Aorta (tissue), 5 donors: Measurements from ENCODE around the gene ONECUT1. TPM values are rescaled to one million over a fixed set of nuclear protein-coding genes. Genes with fewer than 3 reads are reported as not detected.
"Not testable (repeated sequence)": the region's sequence is repeated elsewhere in the genome, so short reads cannot be mapped to it uniquely, and the experiment has no call there.

Source experiments
- ATAC-seq: fragments of 200-7000 bp; cut with Tn5 transposase; one replicate; pipeline ENCODE4 v1.9.1; 2022; ENCODE audit warnings: moderate library complexity; ENCODE audit not compliant: low FRiP score
- DNase-seq, 2 donors: peaks; one replicate each; pipeline ENCODE4 v3.0.0-alpha.2; 2020
- H3K27ac ChIP-seq, 2 donors: one replicate each; pipeline ENCODE4 v1.5.1; 2013; ENCODE audit warnings: low read length in 2 of 2, mild to moderate bottlenecking in 2 of 2, moderate library complexity in 2 of 2, control low read depth in 1 of 2, inconsistent platforms in 1 of 2, low read depth in 1 of 2
- H3K27me3 ChIP-seq, 2 donors: one replicate each; pipeline ENCODE4 v1.6.1; 2013; ENCODE audit warnings: control low read depth in 1 of 2, low read length in 1 of 2, mild to moderate bottlenecking in 1 of 2, moderate library complexity in 1 of 2; ENCODE audit not compliant: insufficient read depth in 2 of 2, control insufficient read depth in 1 of 2
- H3K36me3 ChIP-seq, 2 donors: one replicate each; pipeline ENCODE4 v1.6.1; 2013; ENCODE audit warnings: control low read depth in 1 of 2, low read length in 1 of 2, mild to moderate bottlenecking in 1 of 2; ENCODE audit not compliant: insufficient read depth in 2 of 2, control insufficient read depth in 1 of 2
- H3K4me1 ChIP-seq, 2 donors: one replicate each; pipeline ENCODE4 v1.6.1; 2013; ENCODE audit warnings: low read length in 2 of 2, control low read depth in 1 of 2, mild to moderate bottlenecking in 1 of 2, moderate library complexity in 1 of 2; ENCODE audit not compliant: insufficient read depth in 2 of 2, control insufficient read depth in 1 of 2
- H3K4me3 ChIP-seq, 2 donors: one replicate each; pipeline ENCODE4 v1.5.1; 2013; ENCODE audit warnings: low read length in 2 of 2, control low read depth in 1 of 2, mild to moderate bottlenecking in 1 of 2
- H3K9me3 ChIP-seq: one replicate; pipeline ENCODE4 v1.6.1; 2013; ENCODE audit warnings: mild to moderate bottlenecking, low read length; ENCODE audit not compliant: control insufficient read depth
- WGBS, 2 donors: extraction: QIAGEN DNeasy Blood & Tissue Kit; methylation state at CpG; one replicate each; pipeline ENCODE4 v1.1.7; 2013; 5-methylcytosine and 5-hydroxymethylcytosine counted together
- intact Hi-C, 2 donors: fragments of 100-400 bp; cut with DNase I; formaldehyde crosslinking; loops; one replicate each; pipeline versions ENCODE4 v1.14.2 to v1.15.0; 2022
- long read RNA-seq, 2 donors: library from polyadenylated mRNA; unstranded; transcript quantifications; one replicate each; pipeline ENCODE4 v2.0.0, GENCODE V29; 2020 to 2021
- polyA plus RNA-seq, 2 donors: library from polyadenylated mRNA; stranded (reverse); fragments of 200-250 nt; gene quantifications; one replicate each; pipeline ENCODE4 v1.2.3, GENCODE V29; 2013
- total RNA-seq, 2 donors: library from RNA; stranded (reverse); fragmentation: NEBNext Ultra II Directional; extraction: Animal tissue kit (Norgen Biotek cat#: 25700); gene quantifications; one replicate each; pipeline ENCODE4 v1.2.1, GENCODE V29; 2021
- donor health status: healthy with polysubstance abuse.
- donor health status: Bipolar disorder and iron deficiency.
- donor health status: DM: no; HTN: no; CAD: no.
- donor health status: DM: no; HTN: no; CAD: no.
- donor health status: DM: yes; HTN: yes; CAD: no.

Gene ONECUT1
- total RNA-seq (not detected), polyA plus RNA-seq (not detected)
- long read RNA-seq, donor 1: 0 reads
- long read RNA-seq, donor 2: 0 reads

GRCh38 chr15:52790169-52790708 lies at the start of gene ONECUT1:
Gene ONECUT1 (minus strand): TSS chr15:52790336. CDS start chr15:52789884, 452 bp downstream.
- Histone ChIP-seq H3K4me1 (no peaks in the 10 kb centered on the region), H3K27ac (no peak within 1 kb of the TSS), H3K36me3 (no peaks in the 10 kb centered on the region), H3K9me3 (no peaks in the 10 kb centered on the region), H3K27me3 (no peaks in the 10 kb centered on the region), H3K4me3 (peak within 1 kb of the TSS; percentile 36 to 46)
- ATAC-seq (peak; percentile 42), DNase-seq (peak in 1 of 2 donors; percentile 86)
- intact Hi-C loops: no loop called here
- WGBS, 2 donors: 0% methylated on average over 64 of the region's 64 CpGs

DNA sequence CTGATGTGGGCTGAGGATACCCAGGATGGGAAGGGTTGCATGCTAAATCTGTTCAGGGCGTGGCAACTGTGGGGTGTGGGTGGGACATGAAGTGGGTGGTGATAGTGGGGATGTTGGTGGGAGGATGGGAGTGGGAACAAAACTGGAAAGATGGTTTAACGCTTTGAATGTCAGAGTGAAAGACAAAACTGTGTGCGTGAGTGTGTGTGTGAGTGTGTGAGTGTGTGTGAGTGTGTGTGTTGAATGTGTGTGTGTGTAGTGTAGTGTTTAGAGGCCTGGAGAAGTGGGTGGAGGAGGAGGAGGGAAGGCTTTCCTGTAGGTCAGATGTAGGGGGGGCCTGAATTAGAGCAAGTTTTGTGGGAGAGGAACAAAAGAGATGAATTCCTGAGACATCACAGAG lies 44.2 kb upstream of the ONECUT1 start:
- ATAC-seq (no peak), DNase-seq (no peak)
- Histone ChIP-seq H3K36me3 (no peaks in the 10 kb centered on the region), H3K27ac (no peak overlapping the region), H3K4me3 (no peak overlapping the region), H3K9me3 (peaks cover 1% of the 10 kb centered on the region), H3K27me3 (peaks cover 0 to 2% of the 10 kb centered on the region in 2 donors), H3K4me1 (no peaks in the 10 kb centered on the region)
- intact Hi-C loops: no loop called here
- 66 to 70% methylated on average over 3 of the region's 3 CpGs for WGBS, 2 donors

DNA sequence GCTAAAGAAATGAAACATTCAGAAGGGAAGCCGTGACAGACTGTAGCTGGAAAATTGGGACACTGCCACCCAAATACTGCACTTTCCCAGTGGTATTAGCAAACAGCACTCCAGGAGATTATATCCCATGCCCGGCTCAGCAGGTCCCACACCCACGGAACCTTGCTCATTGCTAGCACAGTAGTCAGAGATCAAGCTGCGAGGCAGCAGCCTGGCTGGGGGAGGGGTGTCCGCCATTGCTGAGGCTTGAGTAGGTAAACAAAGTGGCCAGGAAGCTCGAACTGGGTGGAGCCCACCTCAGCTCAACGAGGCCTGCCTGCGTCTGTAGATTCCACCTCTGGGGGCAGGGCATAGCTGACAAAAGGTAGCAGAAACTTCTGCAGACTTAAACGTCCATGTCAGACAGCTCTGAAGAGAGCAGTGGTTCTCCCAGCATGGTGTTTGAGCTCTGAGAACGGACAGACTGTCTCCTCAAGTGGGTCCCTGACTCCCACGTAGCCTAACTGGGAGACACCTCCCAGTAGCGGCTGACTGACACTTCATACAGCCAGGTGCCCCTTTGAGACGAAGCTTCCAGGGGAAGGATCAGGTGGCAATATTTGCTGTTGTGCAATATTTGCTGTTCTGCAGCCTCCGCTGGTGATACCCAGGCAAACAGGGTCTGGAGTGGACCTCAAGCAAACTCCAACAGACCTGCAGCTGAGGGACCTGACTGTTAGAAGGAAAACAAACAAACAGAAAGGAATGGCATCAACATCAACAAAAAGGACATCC lies 34.2 kb upstream of the ONECUT1 start:
- intact Hi-C loops, H3K36me3 ChIP-seq, H3K4me3 ChIP-seq, H3K27me3 ChIP-seq, H3K4me1 ChIP-seq, DNase-seq, H3K9me3 ChIP-seq, ATAC-seq, H3K27ac ChIP-seq: not testable (repeated sequence)
- 77 to 79% methylated on average over 14 of the region's 14 CpGs for WGBS, 2 donors

DNA sequence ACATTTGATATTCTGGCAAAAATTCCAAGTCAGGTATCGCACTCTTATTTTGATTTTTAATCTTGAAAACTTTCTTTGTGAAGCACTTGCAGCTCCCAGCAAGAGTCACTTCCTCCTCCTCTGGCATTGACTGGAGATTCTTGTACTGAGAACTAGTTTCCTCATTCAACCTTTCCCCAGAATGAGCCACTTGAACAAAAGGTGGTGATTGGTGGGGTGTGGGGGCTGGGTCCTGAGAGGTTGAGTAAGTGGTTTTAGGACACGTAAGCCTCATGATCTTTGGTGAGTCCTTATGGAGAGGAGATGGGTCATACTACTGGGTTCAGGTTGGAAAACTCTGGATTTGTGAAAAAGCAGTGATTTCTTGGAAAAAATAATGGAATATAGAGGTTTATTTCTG lies 32.3 kb upstream of the ONECUT1 start:
- H3K27ac ChIP-seq: no peak overlapping the region
- intact Hi-C loops: no loop called here
- ATAC-seq (no peak), DNase-seq (no peak)
- no peaks in the 10 kb centered on the region for H3K36me3 ChIP-seq
- H3K4me1 ChIP-seq: no peaks in the 10 kb centered on the region
- no peaks in the 10 kb centered on the region for H3K27me3 ChIP-seq
- peaks cover 1% of the 10 kb centered on the region for H3K9me3 ChIP-seq
- no peak overlapping the region for H3K4me3 ChIP-seq
- WGBS, 2 donors: 68 to 69% methylated on average over 2 of the region's 2 CpGs

GRCh38 chr15:52819253-52819652 lies 29.1 kb upstream of the ONECUT1 start:
- no peaks in the 10 kb centered on the region for H3K4me1 ChIP-seq
- ATAC-seq (no peak), DNase-seq (no peak)
- no peaks in the 10 kb centered on the region for H3K36me3 ChIP-seq
- peaks cover 1% of the 10 kb centered on the region for H3K9me3 ChIP-seq
- intact Hi-C loops: no loop called here
- WGBS, 2 donors: 73 to 75% methylated on average over 4 of the region's 4 CpGs
- no peaks in the 10 kb centered on the region for H3K27me3 ChIP-seq
- no peak overlapping the region for H3K27ac ChIP-seq
- H3K4me3 ChIP-seq: no peak overlapping the region

GRCh38 chr15:52815899-52816298 lies 25.8 kb upstream of the ONECUT1 start:
- H3K27me3 ChIP-seq, H3K9me3 ChIP-seq, ATAC-seq, H3K27ac ChIP-seq, DNase-seq, intact Hi-C loops, H3K4me1 ChIP-seq, H3K36me3 ChIP-seq, H3K4me3 ChIP-seq: not testable (repeated sequence)
- 50% methylated on average over 1 of the region's 1 CpG; no CpG with 5 or more reads in 1 of the 2 donors for WGBS, 2 donors

DNA sequence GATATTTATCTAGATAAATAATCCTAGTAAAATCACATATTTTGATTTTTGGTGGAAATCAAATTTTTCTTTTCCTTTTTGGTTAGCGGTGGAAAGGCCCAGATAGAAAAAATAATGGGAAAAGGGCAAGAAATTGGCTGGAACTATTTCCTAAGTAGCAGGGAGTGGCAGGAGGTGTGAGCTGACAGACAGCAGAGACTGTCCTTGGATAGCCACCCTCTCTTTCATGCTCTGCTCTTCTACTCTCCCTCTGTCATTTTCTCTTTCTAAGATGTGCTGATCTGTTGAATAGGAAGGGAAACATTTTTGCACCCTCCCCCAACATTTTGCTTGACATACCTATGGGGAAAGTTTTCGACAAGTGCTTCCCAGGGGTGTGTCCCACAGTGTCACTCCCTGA lies 18.9 kb upstream of the ONECUT1 start:
- intact Hi-C loops: no loop called here
- Histone ChIP-seq H3K27ac (no peak overlapping the region), H3K9me3 (no peaks in the 10 kb centered on the region), H3K4me1 (no peaks in the 10 kb centered on the region), H3K27me3 (peaks cover 0 to 4% of the 10 kb centered on the region in 2 donors), H3K4me3 (no peak overlapping the region), H3K36me3 (no peaks in the 10 kb centered on the region)
- ATAC-seq (no peak), DNase-seq (no peak)
- 58 to 77% methylated on average over 2 of the region's 2 CpGs for WGBS, 2 donors

- Histone ChIP-seq H3K4me1 (no peaks in the 10 kb centered on the region), H3K36me3 (no peaks in the 10 kb centered on the region), H3K27me3 (peaks cover 0 to 4% of the 10 kb centered on the region in 2 donors), H3K4me3 (no peak overlapping the region), H3K9me3 (no peaks in the 10 kb centered on the region), H3K27ac (no peak overlapping the region)
- DNase-seq: no peak
- intact Hi-C loops: no loop called here
- WGBS, 2 donors: 45 to 66% methylated on average over 1 of the region's 1 CpG
- no peak for ATAC-seq
These were observed 18.3 kb upstream of the ONECUT1 start for GRCh38 chr15:52808441-52808840.

- Histone ChIP-seq H3K36me3 (no peaks in the 10 kb centered on the region), H3K27ac (no peak overlapping the region), H3K27me3 (peaks cover 0 to 4% of the 10 kb centered on the region in 2 donors), H3K4me1 (no peaks in the 10 kb centered on the region), H3K9me3 (no peaks in the 10 kb centered on the region), H3K4me3 (no peak overlapping the region)
- ATAC-seq (no peak), DNase-seq (no peak)
- intact Hi-C loops: no loop called here
- WGBS, 2 donors: 58 to 59% methylated on average over 9 of the region's 9 CpGs
These were observed 16.1 kb upstream of the ONECUT1 start for GRCh38 chr15:52806284-52806655.
